Stimulated activated CD8-positive, alpha-beta memory T cell treated with anti-CD3 and anti-CD28 coated beads, Interleukin-4, amount 100 ng/mL, for 1 hour (primary cell): ENCODE data around the gene PIGR.

Experiments
- DNase-seq, 2 donors: peaks; one replicate each; pipeline ENCODE4 v3.0.0-alpha.2; 2020; ENCODE audit warnings: low read depth in 2 of 2, low spot score in 1 of 2

PIGR gene

GRCh38 chr1:206892351-206892984, 53.8 kb downstream of the PIGR start:
- DNase-seq, result no peak

- DNase-seq, result no peak
Measured at GRCh38 chr1:206891412-206891811, 54.9 kb downstream of the PIGR start.

- no peak for DNase-seq
Measured at GRCh38 chr1:206890125-206891060, 55.9 kb downstream of the PIGR start.

GRCh38 chr1:206887701-206888100, 58.6 kb downstream of the PIGR start:
- DNase-seq, result no peak

GRCh38 chr1:206886831-206887230, 59.4 kb downstream of the PIGR start:
- no peak for DNase-seq

GRCh38 chr1:206885341-206886060, 60.8 kb downstream of the PIGR start:
- DNase-seq, result no peak

GRCh38 chr1:206883876-206884275, 62.4 kb downstream of the PIGR start:
- DNase-seq, result no peak

- DNase-seq, result no peak
Measured at GRCh38 chr1:206883160-206883559, 63.1 kb downstream of the PIGR start.

- DNase-seq, result no peak
Measured at GRCh38 chr1:206882555-206882954, 63.7 kb downstream of the PIGR start.

- DNase-seq, result no peak
Measured at GRCh38 chr1:206880314-206880713, 66.0 kb downstream of the PIGR start.
